GM21381 (cell line): ENCODE results near the gene ENTPD5.

Experiments
- ATAC-seq: cut with Tn5 transposase; IDR thresholded peaks from one replicate; pipeline ENCODE4 v1.9.1; 2021; ENCODE audit warnings: mild to moderate bottlenecking, moderate library complexity; ENCODE audit not compliant: unreplicated experiment

ENTPD5 gene

GRCh38 chr14:74018586-74019407 lies at the start of gene ENTPD5, which contains the start of gene BBOF1:
Gene ENTPD5, minus strand, starts transcription at chr14:74019288. Its CDS starts 31,186 bp downstream, at chr14:73988102.
Gene BBOF1, plus strand, starts transcription at chr14:74019349. Its CDS starts 130 bp downstream, at chr14:74019479.
- ATAC-seq, result peak; percentile 94

GRCh38 chr14:74065746-74066575 lies 46.9 kb upstream of the ENTPD5 start:
- no peak for ATAC-seq

GRCh38 chr14:74064883-74065282 lies 45.8 kb upstream of the ENTPD5 start:
- no peak for ATAC-seq

- ATAC-seq, result no peak
Observed at GRCh38 chr14:74064426-74064825, 45.3 kb upstream of the ENTPD5 start.

GRCh38 chr14:74062809-74063150 lies 43.7 kb upstream of the ENTPD5 start:
- ATAC-seq, result no peak

- ATAC-seq, result no peak
Observed at GRCh38 chr14:74049876-74050495, 30.9 kb upstream of the ENTPD5 start.

- ATAC-seq, result no peak
Observed at GRCh38 chr14:74048281-74048680, 29.2 kb upstream of the ENTPD5 start.

GRCh38 chr14:74045522-74045921 lies 26.4 kb upstream of the ENTPD5 start:
- no peak for ATAC-seq

GRCh38 chr14:74042296-74042695 lies 23.2 kb upstream of the ENTPD5 start:
- no peak for ATAC-seq

- ATAC-seq, result no peak
Observed at GRCh38 chr14:74038020-74038859, 19.2 kb upstream of the ENTPD5 start.

- ATAC-seq, result no peak
Observed at GRCh38 chr14:74035556-74035955, 16.5 kb upstream of the ENTPD5 start.

- ATAC-seq, result no peak
Observed at GRCh38 chr14:74034572-74034971, 15.5 kb upstream of the ENTPD5 start.

GRCh38 chr14:74029136-74029535 lies 10.0 kb upstream of the ENTPD5 start:
- ATAC-seq, result no peak

GRCh38 chr14:74022346-74022745 lies 3.3 kb upstream of the ENTPD5 start:
- no peak for ATAC-seq

GRCh38 chr14:74019408-74020137 lies 485 bp upstream of the ENTPD5 start:
- no peak for ATAC-seq

GRCh38 chr14:74018174-74018585 lies 908 bp downstream of the ENTPD5 start:
- ATAC-seq, result no peak

- no peak for ATAC-seq
Observed at GRCh38 chr14:74015963-74016362, 3.1 kb downstream of the ENTPD5 start.

GRCh38 chr14:74015176-74015575 lies 3.9 kb downstream of the ENTPD5 start:
- no peak for ATAC-seq

- ATAC-seq, result no peak
Observed at GRCh38 chr14:74014299-74014698, 4.8 kb downstream of the ENTPD5 start.
